A549 (cell line): ENCODE data around the gene HEATR1. TPM values are rescaled to one million over a fixed set of nuclear protein-coding genes. Genes with fewer than 3 reads are reported as not detected.

Experiments
- ATAC-seq, 2 experiments: fragments of 200-7000 bp in 1 of 2; fragments of >200 bp in 1 of 2; cut with Nextera tagmentation in 1 of 2; cut with Tn5 transposase in 1 of 2; 3 replicates each; pipeline versions ENCODE4 v1.8.0 to v1.9.1; 2018 to 2020; ENCODE audit warnings: mild to moderate bottlenecking in 1 of 2, moderate library complexity in 1 of 2
- CTCF ChIA-PET: fragments of 300-600 bp; sonication (Branson Sonifier 250); formaldehyde crosslinking; extraction: SDS; loops from one replicate; lab custom pipeline; 2021; ENCODE audit warnings: antibody characterized with exemption, inconsistent platforms; lab: Yijun Ruan, JAX
- POLR2A ChIA-PET: fragments of 350-600 bp; formaldehyde crosslinking; extraction: SDS; loops from one replicate; lab custom pipeline; 2021; ENCODE audit warnings: antibody characterized with exemption, inconsistent platforms; lab: Yijun Ruan, JAX
- DNase-seq, 2 experiments: peaks; one replicate each; pipeline versions ENCODE4 v3.0.0 to v3.0.0-alpha.2; 2011 to 2016; ENCODE audit warnings: low read depth in 1 of 2, low spot score in 1 of 2
- FAIRE-seq: peaks from 2 replicates; lab custom pipeline; 2011; peaks lifted over from hg19 to GRCh38; lab: Jason Lieb, UNC
- H3K27ac ChIP-seq, 2 experiments: fragments of >200 bp; sonication (Bioruptor Twin); formaldehyde crosslinking; 3 replicates each; pipeline ENCODE4 v1.5.1; 2016 to 2017
- H3K4me1 ChIP-seq: fragments of >200 bp; sonication (Bioruptor Twin); formaldehyde crosslinking; 3 replicates; pipeline ENCODE4 v1.6.1; 2016
- H3K4me2 ChIP-seq: fragments of >200 bp; sonication (Bioruptor Twin); formaldehyde crosslinking; 3 replicates; pipeline ENCODE4 v1.6.1; 2016
- H3K4me3 ChIP-seq: fragments of >200 bp; sonication (Bioruptor Twin); formaldehyde crosslinking; 3 replicates; pipeline ENCODE4 v1.5.1; 2016
- H3K9me3 ChIP-seq: fragments of >200 bp; sonication (Bioruptor Twin); formaldehyde crosslinking; 3 replicates; pipeline ENCODE4 v1.6.1; 2016
- CBX2 ChIP-seq: fragments of 200-600 bp; sonication (generic); IDR thresholded peaks from 2 replicates; pipeline ENCODE4 v1.6.1; 2016; ENCODE audit warnings: low read depth, mild to moderate bottlenecking, borderline replicate concordance
- EHF ChIP-seq: fragments of 250-450 bp; sonication (Bioruptor Pico); IDR thresholded peaks from 2 replicates; pipeline ENCODE4 v1.5.0; 2020; ENCODE audit warnings: mild to moderate bottlenecking
- EP300 ChIP-seq, 2 experiments: fragments of >200 bp; sonication (Bioruptor Twin); formaldehyde crosslinking; IDR thresholded peaks; 2 replicates in 1 of 2; 3 replicates in 1 of 2; pipeline ENCODE4 v1.6.1; 2016 to 2017
- MAFK ChIP-seq: fragments of 450-650 bp; IDR thresholded peaks from 2 replicates; pipeline ENCODE4 v1.6.1; 2014; ENCODE audit not compliant: partially characterized antibody
- MYC ChIP-seq: IDR thresholded peaks from 2 replicates; pipeline ENCODE4 v1.6.1; 2012; ENCODE audit warnings: mild to moderate bottlenecking, inconsistent platforms, low read length, improper control_type of control experiment, borderline replicate concordance
- NFE2L2 ChIP-seq: fragments of 150-350 bp; conservative IDR thresholded peaks from 2 replicates; pipeline ENCODE4 v1.6.1; 2014; ENCODE audit warnings: low read length
- NR3C1 ChIP-seq: fragments of >200 bp; sonication (Bioruptor Twin); formaldehyde crosslinking; IDR thresholded peaks from 3 replicates; pipeline ENCODE4 v1.6.1; 2017
- PHF8 ChIP-seq: fragments of 200-600 bp; sonication (generic); IDR thresholded peaks from 2 replicates; pipeline ENCODE4 v1.6.1; 2016; ENCODE audit warnings: low read depth, mild to moderate bottlenecking, antibody characterized with exemption, moderate library complexity, borderline replicate concordance
- POLR2AphosphoS2 ChIP-seq: conservative IDR thresholded peaks from 2 replicates; pipeline ENCODE4 v1.6.1; 2012; ENCODE audit warnings: low read length, improper control_type of control experiment, inconsistent platforms
- RARB ChIP-seq: fragments of 250-450 bp; sonication (Bioruptor Pico); IDR thresholded peaks from 2 replicates; pipeline ENCODE4 v1.8.0; 2021; ENCODE audit warnings: mild to moderate bottlenecking, moderate library complexity
- RFX5 ChIP-seq: fragments of 450-650 bp; IDR thresholded peaks from 2 replicates; pipeline ENCODE4 v1.7.1; 2014; ENCODE audit warnings: antibody characterized with exemption, mild to moderate bottlenecking, moderate library complexity
- SREBF2 ChIP-seq: fragments of 450-650 bp; IDR thresholded peaks from 2 replicates; pipeline ENCODE4 v1.6.1; 2014; ENCODE audit warnings: mild to moderate bottlenecking, moderate library complexity
- ZNF302 ChIP-seq: fragments of 250-450 bp; sonication (Bioruptor Pico); IDR thresholded peaks from 2 replicates; pipeline ENCODE4 v1.9.0; 2021; ENCODE audit warnings: inconsistent platforms, mild to moderate bottlenecking, moderate library complexity
- ZSCAN20 ChIP-seq: fragments of 250-450 bp; sonication (Bioruptor Pico); IDR thresholded peaks from 2 replicates; pipeline ENCODE4 v1.8.0; 2022; ENCODE audit warnings: mild to moderate bottlenecking, moderate library complexity
- WGBS: methylation state at CpG from one replicate; pipeline ENCODE4 v1.1.6; 2017; ENCODE audit errors: missing lambda C conversion rate; 5-methylcytosine and 5-hydroxymethylcytosine counted together
- polyA plus RNA-seq, 4 experiments: library from polyadenylated mRNA; depleted of rRNA in 3 of 4; stranded (reverse); fragments of >200 nt; fragmentation: RNase III in 1 of 4; extraction: RNeasy Plus Mini Kit Qiagen cat#74134 plus additional on column Dnase treatment in 1 of 4; gene quantifications; 2 replicates in 3 of 4; 3 replicates in 1 of 4; pipeline ENCODE4 v1.2.3, GENCODE V29; 2011 to 2017
- TF ChIP-seq, protein P1 (sequence below): fragments of >200 bp; sonication (Bioruptor Twin); formaldehyde crosslinking; IDR thresholded peaks from 2 replicates; pipeline ENCODE4 v1.6.1; 2016
- TF ChIP-seq, protein P2 (sequence below): fragments of >200 bp; sonication (Bioruptor Twin); formaldehyde crosslinking; IDR thresholded peaks from 3 replicates; pipeline ENCODE4 v1.6.1; 2016
- TF ChIP-seq, protein P3 (sequence below): fragments of 450-650 bp; IDR thresholded peaks from 2 replicates; pipeline ENCODE4 v1.6.1; 2014; ENCODE audit warnings: antibody characterized with exemption
- TF ChIP-seq, protein P4 (sequence below): fragments of 250-450 bp; sonication (Bioruptor Pico); IDR thresholded peaks from 2 replicates; pipeline ENCODE4 v1.5.0; 2021; ENCODE audit warnings: mild to moderate bottlenecking, moderate library complexity, borderline replicate concordance

Gene HEATR1
- polyA plus RNA-seq, 2 of the 4 experiments (the other 2 are of a cell fraction) = 22.3 to 50.1 TPM

DNA sequence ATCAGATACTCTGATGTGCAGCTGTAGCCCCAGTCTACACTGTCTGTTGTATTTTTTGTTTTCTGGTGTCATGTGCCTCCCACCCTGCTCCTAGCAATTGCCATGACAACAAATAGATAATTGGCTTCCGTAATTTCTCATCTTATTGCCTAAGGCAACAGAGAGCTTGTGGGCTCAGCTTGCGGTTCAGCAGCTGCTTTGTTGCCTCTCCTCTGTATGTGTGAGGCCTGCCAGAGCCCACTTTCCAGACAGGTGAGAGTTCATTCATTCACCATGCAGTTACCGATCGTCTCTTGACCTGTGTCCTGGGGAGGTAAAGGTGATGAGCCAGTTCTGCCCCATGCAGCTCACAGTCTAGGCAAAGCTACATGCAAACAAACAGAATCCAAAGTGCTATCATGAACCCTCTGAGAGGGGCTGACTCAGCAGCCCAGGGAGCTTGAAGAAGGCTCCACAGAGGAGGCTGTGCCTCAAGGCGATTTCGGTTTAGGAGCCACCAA is 68.6 kb downstream of the HEATR1 start (continued):
- no peak for TF ChIP-seq POLR2AphosphoS2

DNA sequence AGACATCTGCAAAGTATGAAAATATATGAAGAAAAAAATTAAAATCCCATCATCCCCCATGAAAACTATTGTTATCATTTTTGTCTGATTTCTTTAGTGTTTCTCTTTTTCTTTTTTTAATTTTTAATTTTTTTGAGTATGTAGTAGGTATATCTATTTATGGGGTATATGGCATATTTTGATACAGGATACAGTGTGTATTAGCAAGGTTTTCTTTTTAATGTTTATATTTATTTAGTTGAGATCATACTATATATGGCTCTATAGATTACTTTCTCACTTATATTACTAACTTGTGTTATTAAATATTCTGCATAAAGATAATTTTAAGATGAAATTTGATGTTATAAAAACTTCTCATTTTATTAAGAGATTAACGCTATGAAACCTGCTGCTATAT is 69.1 kb downstream of the HEATR1 start:
- 93% methylated on average over 1 of the region's 1 CpG for WGBS
- CTCF ChIA-PET = interaction anchor here (0.7 to 1.7 kb wide), 3 partner anchors 25 to 431 kb away, joined by 3 to 4 read pairs (median 3); no protein-coding TSS in a partner anchor
- POLR2A ChIA-PET = no interaction called here
- H3K4me1 ChIP-seq = peaks cover 7% of the 10 kb centered on the region; the same call in 2 of the 3 replicates
- TF ChIP-seq RARB (CRISPR knock-in tag) (no peak), CBX2 (no peak), EHF (CRISPR knock-in tag) (no peak), MYC (no peak), EP300 (IDR thresholded peaks at IDR 0.05) (no peak), ZNF302 (CRISPR knock-in tag) (no peak), ZSCAN20 (CRISPR knock-in tag) (no peak), NR3C1 (no peak), MAFK (no peak), SREBF2 (no peak), PHF8 (no peak), NFE2L2 (no peak)
- TF ChIP-seq, protein P1, sequence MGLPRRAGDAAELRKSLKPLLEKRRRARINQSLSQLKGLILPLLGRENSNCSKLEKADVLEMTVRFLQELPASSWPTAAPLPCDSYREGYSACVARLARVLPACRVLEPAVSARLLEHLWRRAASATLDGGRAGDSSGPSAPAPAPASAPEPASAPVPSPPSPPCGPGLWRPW = no peak
- TF ChIP-seq, protein P2, sequence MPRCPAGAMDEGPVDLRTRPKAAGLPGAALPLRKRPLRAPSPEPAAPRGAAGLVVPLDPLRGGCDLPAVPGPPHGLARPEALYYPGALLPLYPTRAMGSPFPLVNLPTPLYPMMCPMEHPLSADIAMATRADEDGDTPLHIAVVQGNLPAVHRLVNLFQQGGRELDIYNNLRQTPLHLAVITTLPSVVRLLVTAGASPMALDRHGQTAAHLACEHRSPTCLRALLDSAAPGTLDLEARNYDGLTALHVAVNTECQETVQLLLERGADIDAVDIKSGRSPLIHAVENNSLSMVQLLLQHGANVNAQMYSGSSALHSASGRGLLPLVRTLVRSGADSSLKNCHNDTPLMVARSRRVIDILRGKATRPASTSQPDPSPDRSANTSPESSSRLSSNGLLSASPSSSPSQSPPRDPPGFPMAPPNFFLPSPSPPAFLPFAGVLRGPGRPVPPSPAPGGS = no peak
- TF ChIP-seq, protein P3, sequence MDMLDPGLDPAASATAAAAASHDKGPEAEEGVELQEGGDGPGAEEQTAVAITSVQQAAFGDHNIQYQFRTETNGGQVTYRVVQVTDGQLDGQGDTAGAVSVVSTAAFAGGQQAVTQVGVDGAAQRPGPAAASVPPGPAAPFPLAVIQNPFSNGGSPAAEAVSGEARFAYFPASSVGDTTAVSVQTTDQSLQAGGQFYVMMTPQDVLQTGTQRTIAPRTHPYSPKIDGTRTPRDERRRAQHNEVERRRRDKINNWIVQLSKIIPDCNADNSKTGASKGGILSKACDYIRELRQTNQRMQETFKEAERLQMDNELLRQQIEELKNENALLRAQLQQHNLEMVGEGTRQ = no peak
- TF ChIP-seq, protein P4, sequence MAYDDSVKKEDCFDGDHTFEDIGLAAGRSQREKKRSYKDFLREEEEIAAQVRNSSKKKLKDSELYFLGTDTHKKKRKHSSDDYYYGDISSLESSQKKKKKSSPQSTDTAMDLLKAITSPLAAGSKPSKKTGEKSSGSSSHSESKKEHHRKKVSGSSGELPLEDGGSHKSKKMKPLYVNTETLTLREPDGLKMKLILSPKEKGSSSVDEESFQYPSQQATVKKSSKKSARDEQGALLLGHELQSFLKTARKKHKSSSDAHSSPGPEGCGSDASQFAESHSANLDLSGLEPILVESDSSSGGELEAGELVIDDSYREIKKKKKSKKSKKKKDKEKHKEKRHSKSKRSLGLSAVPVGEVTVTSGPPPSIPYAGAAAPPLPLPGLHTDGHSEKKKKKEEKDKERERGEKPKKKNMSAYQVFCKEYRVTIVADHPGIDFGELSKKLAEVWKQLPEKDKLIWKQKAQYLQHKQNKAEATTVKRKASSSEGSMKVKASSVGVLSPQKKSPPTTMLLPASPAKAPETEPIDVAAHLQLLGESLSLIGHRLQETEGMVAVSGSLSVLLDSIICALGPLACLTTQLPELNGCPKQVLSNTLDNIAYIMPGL = no peak
- DNase-seq (no peak), FAIRE-seq (no peak), ATAC-seq (no peak)
- no peak overlapping the region for H3K27ac ChIP-seq
- H3K4me2 ChIP-seq = no peak overlapping the region
- H3K4me3 ChIP-seq = no peak overlapping the region
- no peaks in the 10 kb centered on the region for H3K9me3 ChIP-seq

DNA sequence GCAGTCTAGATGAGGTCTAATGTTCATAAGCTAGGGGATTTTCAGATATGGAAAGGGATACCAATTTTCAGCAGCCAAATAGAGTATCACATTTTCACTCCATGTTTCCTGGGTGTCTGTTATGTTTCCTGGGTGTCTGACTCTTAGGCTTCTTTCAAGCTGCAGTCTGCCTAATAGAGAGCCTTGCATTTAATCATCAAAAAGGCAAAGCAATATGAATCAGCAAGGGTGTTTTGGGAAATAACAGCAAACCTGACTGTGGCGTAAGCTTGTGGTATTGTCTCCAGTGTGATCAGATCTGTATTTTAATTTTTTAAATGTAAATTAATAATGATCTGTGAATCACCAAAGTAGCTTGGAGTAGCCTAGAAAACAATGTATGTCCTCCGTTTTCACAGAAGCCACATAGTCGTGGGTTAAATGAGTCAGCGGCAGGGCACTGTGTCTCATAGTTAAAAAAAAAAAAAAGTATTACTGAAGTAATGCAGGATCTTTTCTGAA is 70.1 kb downstream of the HEATR1 start:
- Histone ChIP-seq H3K9me3 (no peaks in the 10 kb centered on the region), H3K4me1 (peaks cover 7% of the 10 kb centered on the region; the same call in 2 of the 3 replicates), H3K4me3 (no peak overlapping the region), H3K27ac (no peak overlapping the region), H3K4me2 (no peak overlapping the region)
- DNase-seq (no peak), FAIRE-seq (no peak), ATAC-seq (no peak)
- TF ChIP-seq RFX5 = no peak
- WGBS = 72% methylated on average over 4 of the region's 4 CpGs
- ChIA-PET CTCF (interaction anchor here (0.6 to 1.6 kb wide), 5 partner anchors 9 to 430 kb away, joined by 3 read pairs; no protein-coding TSS in a partner anchor), POLR2A (no interaction called here)
